H1 (cell line): ENCODE data around the gene GNAS. TPM values are rescaled to one million over a fixed set of nuclear protein-coding genes. Genes with fewer than 3 reads are reported as not detected.

Source experiments
- CTCF ChIA-PET: fragments of 300-600 bp; sonication (Branson Sonifier 250); formaldehyde crosslinking; loops from one replicate; lab custom pipeline; 2021; ENCODE audit not compliant: partially characterized antibody; lab: Charles Lee
- POLR2A ChIA-PET: fragments of 300-600 bp; sonication (Branson Sonifier 250); formaldehyde crosslinking; loops from one replicate; lab custom pipeline; 2021; ENCODE audit warnings: inconsistent platforms; ENCODE audit not compliant: partially characterized antibody; lab: Charles Lee
- DNase-seq, 2 experiments: peaks; one replicate each; pipeline versions ENCODE4 v3.0.0 to v3.0.0-alpha.2; 2010 to 2022; ENCODE audit warnings: low spot score in 2 of 2, low read depth in 1 of 2, mixed read lengths in 1 of 2
- FAIRE-seq: peaks from 2 replicates; lab custom pipeline; 2011; peaks lifted over from hg19 to GRCh38; lab: Jason Lieb, UNC
- H2AFZ ChIP-seq: 2 replicates; pipeline ENCODE4 v1.8.1; 2012; ENCODE audit warnings: low read length, inconsistent platforms
- H2AK5ac ChIP-seq: 2 replicates; pipeline ENCODE4 v1.6.1; 2013; ENCODE audit warnings: low read depth, low read length
- H2BK120ac ChIP-seq: replicated peaks from 2 replicates; pipeline ENCODE3; 2013; ENCODE audit warnings: low read depth, low read length, inconsistent platforms
- H2BK12ac ChIP-seq: 2 replicates; pipeline ENCODE4 v1.6.1; 2013; ENCODE audit warnings: low read depth, low read length
- H2BK15ac ChIP-seq: 2 replicates; pipeline ENCODE4 v1.6.1; 2013; ENCODE audit warnings: low read length
- H2BK20ac ChIP-seq: 2 replicates; pipeline ENCODE4 v1.6.1; 2013; ENCODE audit warnings: low read length
- H2BK5ac ChIP-seq: 2 replicates; pipeline ENCODE4 v1.6.1; 2013; ENCODE audit warnings: low read depth, low read length
- H3K14ac ChIP-seq: 2 replicates; pipeline ENCODE4 v1.6.1; 2013; ENCODE audit warnings: inconsistent platforms; ENCODE audit not compliant: insufficient read length
- H3K18ac ChIP-seq: 2 replicates; pipeline ENCODE4 v1.6.1; 2013; ENCODE audit warnings: low read length; ENCODE audit errors: extremely low read depth
- H3K23ac ChIP-seq: 2 replicates; pipeline ENCODE4 v1.6.1; 2013; ENCODE audit warnings: inconsistent platforms; ENCODE audit not compliant: insufficient read length
- H3K23me2 ChIP-seq: 2 replicates; pipeline ENCODE4 v1.6.1; 2013; ENCODE audit warnings: low read depth, low read length
- H3K27ac ChIP-seq: 2 replicates; pipeline ENCODE4 v1.6.1; 2011; ENCODE audit warnings: low read depth, low read length, inconsistent platforms
- H3K27me3 ChIP-seq, 4 experiments: replicated peaks in 1 of 4; 1 replicate in 1 of 4; 2 replicates in 3 of 4; pipeline versions ENCODE4 v1.6.1 to v1.8.1; 2011 to 2013; ENCODE audit warnings: low read length in 3 of 4, mild to moderate bottlenecking in 3 of 4, inconsistent platforms in 2 of 4, mixed read lengths in 2 of 4, moderate library complexity in 1 of 4; ENCODE audit not compliant: control insufficient read depth in 3 of 4, insufficient read depth in 3 of 4; ENCODE audit errors: extremely low read depth in 1 of 4
- H3K36me3 ChIP-seq, 4 experiments: 2 replicates each; pipeline versions ENCODE4 v1.6.1 to v1.8.1; 2011 to 2013; ENCODE audit warnings: mild to moderate bottlenecking in 4 of 4, low read length in 3 of 4, moderate library complexity in 2 of 4, control low read depth in 1 of 4, inconsistent platforms in 1 of 4; ENCODE audit not compliant: insufficient read depth in 4 of 4, control insufficient read depth in 2 of 4
- H3K4ac ChIP-seq: replicated peaks from 2 replicates; pipeline ENCODE3; 2013; ENCODE audit warnings: low read length, low read depth, mixed read lengths, inconsistent platforms; ENCODE audit not compliant: insufficient read length
- H3K4me1 ChIP-seq, 4 experiments: replicated peaks in 1 of 4; 1 replicate in 1 of 4; 2 replicates in 3 of 4; pipeline versions ENCODE4 v1.6.1 to v1.8.1; 2011 to 2013; ENCODE audit warnings: low read length in 3 of 4, inconsistent platforms in 2 of 4, mixed read lengths in 1 of 4; ENCODE audit not compliant: insufficient read depth in 4 of 4, control insufficient read depth in 3 of 4
- H3K4me2 ChIP-seq, 2 experiments: 2 replicates each; pipeline versions ENCODE4 v1.6.1 to v1.8.1; 2011 to 2013; ENCODE audit warnings: low read depth in 2 of 2, low read length in 2 of 2, control low read depth in 1 of 2, inconsistent platforms in 1 of 2, mild to moderate bottlenecking in 1 of 2; ENCODE audit not compliant: insufficient read depth in 1 of 2
- H3K4me3 ChIP-seq, 4 experiments: fragments of 200-600, 300-600 bp in 1 of 4; sonication (generic), shearing (Covaris generic), sonication (Bioruptor Twin) in 1 of 4; 2 replicates each; pipeline versions ENCODE4 v1.5.1 to v1.8.1; 2011 to 2016; ENCODE audit warnings: low read length in 4 of 4, low read depth in 3 of 4, control low read depth in 2 of 4, inconsistent platforms in 2 of 4, mild to moderate bottlenecking in 2 of 4, mixed read lengths in 1 of 4, moderate library complexity in 1 of 4; ENCODE audit not compliant: insufficient read depth in 2 of 4; ENCODE audit errors: extremely low read depth in 1 of 4
- H3K56ac ChIP-seq: replicated peaks from 2 replicates; pipeline ENCODE3; 2013; ENCODE audit warnings: low read depth, mild to moderate bottlenecking, mixed read lengths, low read length, inconsistent platforms; ENCODE audit not compliant: insufficient read length
- H3K79me1 ChIP-seq: 2 replicates; pipeline ENCODE4 v1.6.1; 2013; ENCODE audit warnings: low read depth, low read length, control low read depth
- H3K79me2 ChIP-seq, 2 experiments: 2 replicates each; pipeline versions ENCODE4 v1.6.1 to v1.8.1; 2012 to 2013; ENCODE audit warnings: low read length in 2 of 2, mild to moderate bottlenecking in 2 of 2, inconsistent platforms in 1 of 2; ENCODE audit not compliant: insufficient read depth in 2 of 2, control insufficient read depth in 1 of 2
- H3K9ac ChIP-seq, 4 experiments: replicated peaks in 1 of 4; 1 replicate in 1 of 4; 2 replicates in 3 of 4; pipeline versions ENCODE4 v1.6.1 to v1.8.1; 2011 to 2013; ENCODE audit warnings: low read depth in 3 of 4, low read length in 3 of 4, control low read depth in 2 of 4, mild to moderate bottlenecking in 2 of 4, moderate library complexity in 2 of 4, inconsistent platforms in 1 of 4; ENCODE audit errors: extremely low read depth in 1 of 4
- H3K9me3 ChIP-seq, 2 experiments: 2 replicates each; pipeline versions ENCODE4 v1.6.1 to v1.8.1; 2012 to 2013; ENCODE audit warnings: mild to moderate bottlenecking in 2 of 2, moderate library complexity in 2 of 2, control low read depth in 1 of 2, inconsistent platforms in 1 of 2, low read depth in 1 of 2, low read length in 1 of 2, mixed read lengths in 1 of 2; ENCODE audit not compliant: insufficient read depth in 2 of 2
- H4K20me1 ChIP-seq, 2 experiments: replicated peaks in 1 of 2; 2 replicates each; pipeline versions ENCODE3 to v1.8.1; 2011 to 2013; ENCODE audit warnings: inconsistent platforms in 2 of 2, low read length in 2 of 2, mild to moderate bottlenecking in 1 of 2; ENCODE audit not compliant: insufficient read depth in 2 of 2, control insufficient read depth in 1 of 2
- H4K5ac ChIP-seq: 2 replicates; pipeline ENCODE4 v1.6.1; 2013; ENCODE audit warnings: low read length, low read depth, mixed read lengths, inconsistent platforms; ENCODE audit not compliant: insufficient read length
- H4K8ac ChIP-seq: 2 replicates; pipeline ENCODE4 v1.8.0; 2013; ENCODE audit warnings: mild to moderate bottlenecking, moderate library complexity, low read length, inconsistent platforms; ENCODE audit not compliant: insufficient read depth; ENCODE audit errors: extremely low read depth
- H4K91ac ChIP-seq: replicated peaks from 2 replicates; pipeline ENCODE3; 2013; ENCODE audit warnings: low read length, mixed read lengths, inconsistent platforms; ENCODE audit not compliant: insufficient read length
- TAF1 ChIP-seq: IDR thresholded peaks from 2 replicates; pipeline ENCODE4 v1.6.1; 2011; ENCODE audit warnings: mild to moderate bottlenecking, low read depth, low read length
- TAF7 ChIP-seq: optimal IDR thresholded peaks from 2 replicates; pipeline ENCODE3; 2011; ENCODE audit warnings: low read depth, mild to moderate bottlenecking, inconsistent platforms, low read length, moderate library complexity, borderline replicate concordance
- TBP ChIP-seq: IDR thresholded peaks from 2 replicates; pipeline ENCODE4 v1.6.1; 2011; ENCODE audit warnings: low read depth, low read length, improper control_type of control experiment
- WGBS, 2 experiments: shearing (Covaris generic) in 1 of 2; methylation state at CpG; one replicate each; pipeline versions ENCODE4 v1.1.6 to v1.1.7; 2013 to 2015; ENCODE audit warnings: low lambda C conversion rate in 2 of 2, mixed read lengths in 2 of 2, inconsistent platforms in 1 of 2, low coverage in 1 of 2, missing lambda C conversion rate in 1 of 2; ENCODE audit not compliant: insufficient replicate concordance in 2 of 2, insufficient coverage in 1 of 2, insufficient read length in 1 of 2; ENCODE audit errors: extremely low coverage in 1 of 2, missing lambda C conversion rate in 1 of 2; 5-methylcytosine and 5-hydroxymethylcytosine counted together
- polyA plus RNA-seq, 7 experiments: library from polyadenylated mRNA; depleted of rRNA in 3 of 7; stranded (reverse) in 5 of 7; unstranded in 2 of 7; fragments of >200 nt in 5 of 7; fragments of 200-250 nt in 2 of 7; gene quantifications; 1 replicate in 5 of 7; 2 replicates in 1 of 7; 4 replicates in 1 of 7; pipeline versions ENCODE4 v1.2.1 to v1.2.3, GENCODE V29; 2011 to 2013; ENCODE audit warnings: missing spikeins in 2 of 7, mixed read lengths in 2 of 7
- total RNA-seq: library from RNA; stranded (reverse); fragmentation: NEBNext Ultra II Directional; extraction: Animal tissue kit (Norgen Biotek cat#: 25700); gene quantifications from 2 replicates; pipeline ENCODE4 v1.2.1, GENCODE V29; 2021
- TF ChIP-seq, protein P1 (sequence below), 3 experiments: IDR thresholded peaks; 1 replicate in 2 of 3; 2 replicates in 1 of 3; pipeline versions ENCODE4 v1.5.1 to v1.6.1; 2011; ENCODE audit warnings: low read length in 3 of 3, mild to moderate bottlenecking in 3 of 3, inconsistent platforms in 2 of 3, low read depth in 1 of 3, moderate library complexity in 1 of 3; ENCODE audit not compliant: insufficient read depth in 1 of 3; ENCODE audit errors: control extremely low read depth in 1 of 3

GNAS gene
- total and polyA plus RNA-seq, 2 of the 8 experiments (the other 6 are each of a cell fraction or from before 2014, with no cell fraction given) = 989 to 1,613 TPM

DNA sequence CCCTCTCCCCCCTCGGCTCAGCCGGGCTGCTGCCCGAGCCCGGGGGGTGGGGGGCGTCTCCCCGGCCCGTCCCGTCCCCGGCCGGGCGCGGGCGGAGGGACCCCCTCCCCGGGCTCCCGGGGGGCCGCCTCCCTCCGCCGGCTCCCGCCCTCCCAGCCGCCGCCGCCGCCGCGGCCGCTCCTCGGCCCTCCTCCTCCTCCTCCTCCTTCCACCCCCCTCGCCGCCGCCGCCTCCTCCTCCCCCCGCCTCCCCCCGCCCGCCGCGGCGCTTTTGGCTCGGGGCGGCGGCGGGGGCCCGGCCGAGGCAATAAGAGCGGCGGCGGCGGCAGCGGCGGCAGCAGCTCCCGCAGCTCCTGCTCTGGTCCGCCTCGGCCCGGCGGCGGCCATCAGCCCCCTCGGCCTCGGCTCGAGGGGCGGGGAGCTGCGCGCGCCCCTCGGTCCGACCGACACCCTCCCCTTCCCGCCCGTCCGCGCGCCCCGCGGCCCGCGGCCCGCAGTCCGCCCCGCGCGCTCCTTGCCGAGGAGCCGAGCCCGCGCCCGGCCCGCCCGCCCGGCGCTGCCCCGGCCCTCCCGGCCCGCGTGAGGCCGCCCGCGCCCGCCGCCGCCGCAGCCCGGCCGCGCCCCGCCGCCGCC, 38.7 kb downstream of the GNAS start:
- H2BK5ac ChIP-seq = peak overlapping the region; percentile 81; the same call in 1 of the 2 replicates
- no peak overlapping the region for H2AK5ac ChIP-seq
- H3K9ac ChIP-seq = peak overlapping the region; percentile 59 to 92 (median 81)
- peaks cover 0 to 6% (median 2%) of the 10 kb centered on the region in 4 experiments; a peak in 2 of 7 replicates for H3K27me3 ChIP-seq
- H3K23ac ChIP-seq = no peak overlapping the region
- FAIRE-seq = no peak
- peaks cover 14% of the 10 kb centered on the region for H3K23me2 ChIP-seq
- no peak overlapping the region for H3K4ac ChIP-seq
- H2BK20ac ChIP-seq = no peak overlapping the region
- no peak overlapping the region for H3K56ac ChIP-seq
- H3K18ac ChIP-seq = no peak overlapping the region
- peak overlapping the region; percentile 93 for H4K8ac ChIP-seq
- no peak overlapping the region for H2BK15ac ChIP-seq
- CTCF ChIA-PET = no interaction called here
- peaks cover 5 to 10% of the 10 kb centered on the region in 2 experiments for H4K20me1 ChIP-seq
- peak overlapping the region; percentile 50; the same call in 1 of the 2 replicates for H3K27ac ChIP-seq
- H2AFZ ChIP-seq = no peak overlapping the region
- peaks cover 0 to 4% (median 1%) of the 10 kb centered on the region in 4 experiments; a peak in 2 of 8 replicates for H3K36me3 ChIP-seq
- no peak overlapping the region for H3K14ac ChIP-seq
- no peak overlapping the region for H4K91ac ChIP-seq
- peak; percentile 40 for TF ChIP-seq TAF7
- TF ChIP-seq TAF1 = peak; percentile 76
- TF ChIP-seq, protein P1, sequence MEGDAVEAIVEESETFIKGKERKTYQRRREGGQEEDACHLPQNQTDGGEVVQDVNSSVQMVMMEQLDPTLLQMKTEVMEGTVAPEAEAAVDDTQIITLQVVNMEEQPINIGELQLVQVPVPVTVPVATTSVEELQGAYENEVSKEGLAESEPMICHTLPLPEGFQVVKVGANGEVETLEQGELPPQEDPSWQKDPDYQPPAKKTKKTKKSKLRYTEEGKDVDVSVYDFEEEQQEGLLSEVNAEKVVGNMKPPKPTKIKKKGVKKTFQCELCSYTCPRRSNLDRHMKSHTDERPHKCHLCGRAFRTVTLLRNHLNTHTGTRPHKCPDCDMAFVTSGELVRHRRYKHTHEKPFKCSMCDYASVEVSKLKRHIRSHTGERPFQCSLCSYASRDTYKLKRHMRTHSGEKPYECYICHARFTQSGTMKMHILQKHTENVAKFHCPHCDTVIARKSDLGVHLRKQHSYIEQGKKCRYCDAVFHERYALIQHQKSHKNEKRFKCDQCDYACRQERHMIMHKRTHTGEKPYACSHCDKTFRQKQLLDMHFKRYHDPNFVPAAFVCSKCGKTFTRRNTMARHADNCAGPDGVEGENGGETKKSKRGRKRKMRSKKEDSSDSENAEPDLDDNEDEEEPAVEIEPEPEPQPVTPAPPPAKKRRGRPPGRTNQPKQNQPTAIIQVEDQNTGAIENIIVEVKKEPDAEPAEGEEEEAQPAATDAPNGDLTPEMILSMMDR (IDR thresholded peaks at IDR 0.05; ENCODE audit: control extremely low read depth in 1 of 3, insufficient read depth in 1 of 3, low read depth in 1 of 3, low read length in 3 of 3) = no peak
- peak; percentile 41; the same call in 1 of the 2 replicates for TF ChIP-seq TBP
- H3K9me3 ChIP-seq = no peaks in the 10 kb centered on the region
- H3K4me1 ChIP-seq = peaks cover 3 to 24% (median 13%) of the 10 kb centered on the region in 4 experiments
- H4K5ac ChIP-seq = no peak overlapping the region
- peaks cover 12 to 45% of the 10 kb centered on the region in 2 experiments; a peak in 3 of 4 replicates for H3K79me2 ChIP-seq
- H3K79me1 ChIP-seq = no peaks in the 10 kb centered on the region; the same call in 1 of the 2 replicates
- WGBS, 2 experiments = no CpG with 5 or more reads among the region's 105 CpGs
- peak in 1 of 2 experiments; percentile 69 for DNase-seq
- H3K4me2 ChIP-seq = peak overlapping the region; percentile 80 to 97; a peak in 3 of 4 replicates
- POLR2A ChIA-PET = interaction anchor here (0.6 to 3.7 kb wide), 7 partner anchors 8 to 141 kb away, joined by 3 to 26 read pairs (median 3); partner anchors contain the start of genes ATP5F1E and NELFCD
- no peak overlapping the region for H2BK12ac ChIP-seq
- no peak overlapping the region for H2BK120ac ChIP-seq
- peak overlapping the region; percentile 78 to 98 (median 85) for H3K4me3 ChIP-seq
